Upper lobe of right lung (tissue), 1 donor: ENCODE measurements around the gene ARID5B. TPM values are rescaled to one million over a fixed set of nuclear protein-coding genes. Genes with fewer than 3 reads are reported as not detected.

Source experiments
- ATAC-seq: fragments of 200-7000 bp; cut with Tn5 transposase; one replicate; pipeline ENCODE4 v1.9.1; 2020; ENCODE audit warnings: mild to moderate bottlenecking, moderate library complexity
- DNase-seq: peaks from one replicate; pipeline ENCODE4 v3.0.0-alpha.2; 2020
- H3K27ac ChIP-seq: fragments of 200-600 bp; one replicate; pipeline ENCODE4 v1.8.0; 2022
- H3K27me3 ChIP-seq: fragments of 200-600 bp; one replicate; pipeline ENCODE4 v1.8.0; 2022; ENCODE audit warnings: mild to moderate bottlenecking
- H3K36me3 ChIP-seq: fragments of 200-600 bp; one replicate; pipeline ENCODE4 v1.8.0; 2022
- H3K4me1 ChIP-seq: fragments of 200-600 bp; one replicate; pipeline ENCODE4 v1.8.0; 2022
- H3K4me3 ChIP-seq: fragments of 200-600 bp; one replicate; pipeline ENCODE4 v1.8.0; 2022; ENCODE audit warnings: mild to moderate bottlenecking
- H3K9me3 ChIP-seq: fragments of 200-600 bp; one replicate; pipeline ENCODE4 v1.8.0; 2022
- intact Hi-C: fragments of 100-400 bp; cut with DNase I; formaldehyde crosslinking; loops from one replicate; pipeline ENCODE4 v1.11.0; 2022
- total RNA-seq: library from RNA; stranded (reverse); fragmentation: NEBNext Ultra II Directional; extraction: Animal tissue kit (Norgen Biotek cat#: 25700); gene quantifications from one replicate; pipeline ENCODE4 v1.2.1, GENCODE V29; 2021
- TF ChIP-seq, protein P1 (sequence below): fragments of 200-600 bp; IDR thresholded peaks from one replicate; pipeline ENCODE4 v1.8.0; 2022; ENCODE audit warnings: antibody characterized with exemption
- donor health status: DM: no; HTN: yes; CAD: no; lungs with severe emphysema.

ARID5B gene
- total RNA-seq, 1 donor from 2014 or later, result 34.1 TPM

DNA sequence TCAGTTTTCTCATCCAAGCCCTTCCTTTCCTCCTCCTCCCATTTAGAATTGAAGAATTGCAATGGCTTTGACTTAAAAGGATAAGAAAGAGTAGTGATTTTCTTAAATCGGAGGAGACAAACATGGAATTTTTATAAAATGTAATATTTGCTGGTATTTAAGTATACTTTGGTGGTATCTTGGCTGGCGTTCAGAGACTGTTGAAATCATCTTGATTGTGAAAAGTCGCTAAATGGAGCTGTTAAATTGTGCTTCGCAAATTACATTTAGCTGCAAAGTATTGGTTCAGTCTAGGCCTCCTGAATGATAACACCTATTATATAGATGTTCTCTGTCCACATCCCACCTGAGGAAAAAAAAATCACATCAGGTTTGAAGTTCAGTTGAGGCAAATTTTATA, 81.8 kb downstream of the ARID5B start:
- TF ChIP-seq, protein P1, sequence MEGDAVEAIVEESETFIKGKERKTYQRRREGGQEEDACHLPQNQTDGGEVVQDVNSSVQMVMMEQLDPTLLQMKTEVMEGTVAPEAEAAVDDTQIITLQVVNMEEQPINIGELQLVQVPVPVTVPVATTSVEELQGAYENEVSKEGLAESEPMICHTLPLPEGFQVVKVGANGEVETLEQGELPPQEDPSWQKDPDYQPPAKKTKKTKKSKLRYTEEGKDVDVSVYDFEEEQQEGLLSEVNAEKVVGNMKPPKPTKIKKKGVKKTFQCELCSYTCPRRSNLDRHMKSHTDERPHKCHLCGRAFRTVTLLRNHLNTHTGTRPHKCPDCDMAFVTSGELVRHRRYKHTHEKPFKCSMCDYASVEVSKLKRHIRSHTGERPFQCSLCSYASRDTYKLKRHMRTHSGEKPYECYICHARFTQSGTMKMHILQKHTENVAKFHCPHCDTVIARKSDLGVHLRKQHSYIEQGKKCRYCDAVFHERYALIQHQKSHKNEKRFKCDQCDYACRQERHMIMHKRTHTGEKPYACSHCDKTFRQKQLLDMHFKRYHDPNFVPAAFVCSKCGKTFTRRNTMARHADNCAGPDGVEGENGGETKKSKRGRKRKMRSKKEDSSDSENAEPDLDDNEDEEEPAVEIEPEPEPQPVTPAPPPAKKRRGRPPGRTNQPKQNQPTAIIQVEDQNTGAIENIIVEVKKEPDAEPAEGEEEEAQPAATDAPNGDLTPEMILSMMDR, result no peak
- Histone ChIP-seq H3K9me3 (no peaks in the 10 kb centered on the region), H3K36me3 (no peaks in the 10 kb centered on the region), H3K27ac (no peak overlapping the region), H3K27me3 (no peaks in the 10 kb centered on the region), H3K4me3 (no peak overlapping the region), H3K4me1 (peaks cover 13% of the 10 kb centered on the region)
- no peak for DNase-seq
- no peak for ATAC-seq
- intact Hi-C loops, result no loop called here

- ATAC-seq, result no peak
- H3K4me1 ChIP-seq, result peaks cover 16% of the 10 kb centered on the region
- TF ChIP-seq, protein P1, result no peak
- intact Hi-C loops, result no loop called here
- no peak for DNase-seq
- no peaks in the 10 kb centered on the region for H3K36me3 ChIP-seq
- H3K27me3 ChIP-seq, result no peaks in the 10 kb centered on the region
- no peak overlapping the region for H3K27ac ChIP-seq
- no peaks in the 10 kb centered on the region for H3K9me3 ChIP-seq
- no peak overlapping the region for H3K4me3 ChIP-seq
Measured at GRCh38 chr10:61984803-61985418, 83.4 kb downstream of the ARID5B start.

DNA sequence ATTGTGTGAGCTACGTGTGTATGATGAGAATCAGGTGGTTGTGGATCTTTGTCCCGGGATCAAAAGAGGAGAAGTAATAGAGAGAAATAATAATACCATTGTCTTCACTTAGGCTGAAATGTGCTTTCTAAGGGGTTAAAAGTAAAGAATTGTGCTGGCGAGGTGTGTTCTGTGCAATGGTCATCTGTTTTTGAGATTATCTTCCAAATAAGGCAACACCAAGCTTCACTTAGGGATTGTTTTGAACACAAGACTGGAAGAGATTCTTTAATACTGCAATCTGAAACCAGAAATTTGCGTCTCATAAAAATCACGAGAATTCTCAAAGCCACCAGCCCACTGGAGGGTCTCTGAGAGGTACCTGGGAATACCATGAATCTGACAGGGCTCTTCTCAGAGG, 84.2 kb downstream of the ARID5B start:
- Histone ChIP-seq H3K4me1 (peaks cover 12% of the 10 kb centered on the region), H3K27ac (no peak overlapping the region)
- ATAC-seq, result no peak

GRCh38 chr10:61986382-61986781, 84.9 kb downstream of the ARID5B start:
- no peak overlapping the region for H3K27ac ChIP-seq
- ATAC-seq, result no peak
- no peak for DNase-seq

More for the DNA sequence above, 84.2 kb downstream of the ARID5B start:
- Histone ChIP-seq H3K27me3 (no peaks in the 10 kb centered on the region), H3K9me3 (no peaks in the 10 kb centered on the region), H3K4me3 (no peak overlapping the region), H3K36me3 (no peaks in the 10 kb centered on the region)
- TF ChIP-seq, protein P1, result no peak
- no peak for DNase-seq
- intact Hi-C loops, result no loop called here

GRCh38 chr10:61986788-61987492, 85.4 kb downstream of the ARID5B start:
- ATAC-seq (no peak), DNase-seq (no peak)
- TF ChIP-seq, protein P1, result no peak
- H3K4me1 ChIP-seq, result peaks cover 17% of the 10 kb centered on the region
- intact Hi-C loops, result no loop called here
- H3K9me3 ChIP-seq, result no peaks in the 10 kb centered on the region
- no peak overlapping the region for H3K4me3 ChIP-seq
- H3K27ac ChIP-seq, result no peak overlapping the region
- H3K36me3 ChIP-seq, result no peaks in the 10 kb centered on the region
- H3K27me3 ChIP-seq, result no peaks in the 10 kb centered on the region

More at GRCh38 chr10:61986382-61986781, 84.9 kb downstream of the ARID5B start:
- H3K4me1 ChIP-seq, result peaks cover 12% of the 10 kb centered on the region
- no peak overlapping the region for H3K4me3 ChIP-seq
- no peaks in the 10 kb centered on the region for H3K9me3 ChIP-seq
- no peaks in the 10 kb centered on the region for H3K36me3 ChIP-seq
- TF ChIP-seq, protein P1, result no peak
- intact Hi-C loops, result no loop called here
- no peaks in the 10 kb centered on the region for H3K27me3 ChIP-seq
